Smooth muscle cell (in vitro differentiated cells): ENCODE measurements around the gene EIF5AL1. TPM values are rescaled to one million over a fixed set of nuclear protein-coding genes. Genes with fewer than 3 reads are reported as not detected.
"Not testable (repeated sequence)": the region's sequence is repeated elsewhere in the genome, so short reads cannot be mapped to it uniquely, and the experiment has no call there.

ENCODE experiments used
- DNase-seq: peaks from one replicate; lab custom pipeline; 2025; ENCODE audit not compliant: unreplicated experiment; lab: John Stamatoyannopoulos, UW
- H2AFZ ChIP-seq: fragments of 200-600 bp; sonication (generic); 2 replicates; pipeline ENCODE4 v1.6.0; 2016; ENCODE audit warnings: antibody characterized with exemption, low read depth, mild to moderate bottlenecking
- H3F3A ChIP-seq: fragments of 200-600 bp; sonication (generic); 2 replicates; pipeline ENCODE4 v1.6.0; 2017; ENCODE audit warnings: antibody characterized with exemption, low read depth
- H3K27ac ChIP-seq: fragments of 200-600 bp; sonication (generic); 2 replicates; pipeline ENCODE4 v1.5.1; 2016; ENCODE audit warnings: low read depth, mild to moderate bottlenecking
- H3K27me3 ChIP-seq: fragments of 200-600 bp; sonication (generic); 2 replicates; pipeline ENCODE4 v1.6.1; 2016; ENCODE audit warnings: low read depth, mild to moderate bottlenecking
- H3K36me3 ChIP-seq: fragments of 200-600 bp; sonication (generic); 2 replicates; pipeline ENCODE4 v1.5.1; 2016; ENCODE audit warnings: low read depth
- H3K4me1 ChIP-seq: fragments of 200-600 bp; sonication (generic); 2 replicates; pipeline ENCODE4 v1.5.1; 2016; ENCODE audit warnings: low read depth
- H3K4me2 ChIP-seq: fragments of 200-600 bp; sonication (generic); 2 replicates; pipeline ENCODE4 v1.6.0; 2016; ENCODE audit warnings: mild to moderate bottlenecking
- H3K4me3 ChIP-seq: fragments of 200-600 bp; sonication (generic); 2 replicates; pipeline ENCODE4 v1.5.1; 2016; ENCODE audit warnings: mild to moderate bottlenecking
- H3K79me2 ChIP-seq: fragments of 200-600 bp; sonication (generic); 2 replicates; pipeline ENCODE4 v1.6.0; 2016; ENCODE audit warnings: low read depth, mild to moderate bottlenecking
- H3K9ac ChIP-seq: fragments of 200-600 bp; sonication (generic); 2 replicates; pipeline ENCODE4 v1.6.0; 2016; ENCODE audit warnings: low read depth
- H3K9me3 ChIP-seq: fragments of 200-600 bp; sonication (generic); replicated peaks from 2 replicates; pipeline ENCODE4 v1.5.1; 2016; ENCODE audit warnings: low read depth
- H4K20me1 ChIP-seq: fragments of 200-600 bp; sonication (generic); 2 replicates; pipeline ENCODE4 v1.6.0; 2016; ENCODE audit warnings: low read depth
- WGBS: methylation state at CpG from one replicate; pipeline ENCODE4 v1.1.7; 2016; ENCODE audit warnings: low lambda C conversion rate; 5-methylcytosine and 5-hydroxymethylcytosine counted together
- polyA plus RNA-seq: library from polyadenylated mRNA; unstranded; fragments of >200 nt; fragmentation: Nextera tagmentation; extraction: Ambion mirVana; gene quantifications from 2 replicates; pipeline ENCODE4 v1.2.1, GENCODE V29; 2016
- total RNA-seq: library from RNA; depleted of rRNA; stranded (reverse); fragments of >200 nt; gene quantifications from 2 replicates; pipeline ENCODE4 v1.2.3, GENCODE V29; 2014
- TF ChIP-seq, protein P1 (sequence below): fragments of 200-600 bp; sonication (generic); IDR thresholded peaks from 2 replicates; pipeline ENCODE4 v1.5.1; 2017; ENCODE audit warnings: borderline replicate concordance, mild to moderate bottlenecking, antibody characterized with exemption; ENCODE audit not compliant: insufficient read depth, poor library complexity, severe bottlenecking

Gene EIF5AL1
- total and polyA plus RNA-seq, 2 experiments from 2014 or later, result 0.49 to 1.6 TPM

DNA sequence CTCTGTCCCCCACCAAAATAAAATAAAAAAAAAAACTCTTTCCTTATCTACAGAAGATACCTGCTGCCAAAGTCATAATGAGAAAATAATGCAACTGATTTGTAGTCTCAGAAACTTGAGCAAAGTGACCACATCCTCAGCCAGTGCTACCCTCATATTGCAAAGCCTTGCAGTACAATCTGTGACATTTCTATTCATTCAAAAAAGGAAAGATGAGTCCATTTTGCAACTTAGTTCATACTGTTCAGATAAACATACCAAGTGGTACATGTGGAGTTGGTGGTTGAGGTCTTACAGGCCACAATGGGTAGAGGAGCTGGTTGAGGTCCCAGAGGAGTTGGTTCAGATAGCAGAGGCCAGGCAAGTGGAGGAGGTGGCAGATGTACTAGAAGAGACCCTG, 6.5 kb upstream of the EIF5AL1 start:
- no peak overlapping the region for H3K4me3 ChIP-seq

GRCh38 chr10:79507440-79508167, 4.7 kb upstream of the EIF5AL1 start:
- WGBS, result 88% methylated on average over 9 of the region's 9 CpGs
- H3K4me1 ChIP-seq, result no peaks in the 10 kb centered on the region
- peaks cover 8% of the 10 kb centered on the region for H3K27me3 ChIP-seq
- H3F3A ChIP-seq, result no peaks in the 10 kb centered on the region
- TF ChIP-seq, protein P1, sequence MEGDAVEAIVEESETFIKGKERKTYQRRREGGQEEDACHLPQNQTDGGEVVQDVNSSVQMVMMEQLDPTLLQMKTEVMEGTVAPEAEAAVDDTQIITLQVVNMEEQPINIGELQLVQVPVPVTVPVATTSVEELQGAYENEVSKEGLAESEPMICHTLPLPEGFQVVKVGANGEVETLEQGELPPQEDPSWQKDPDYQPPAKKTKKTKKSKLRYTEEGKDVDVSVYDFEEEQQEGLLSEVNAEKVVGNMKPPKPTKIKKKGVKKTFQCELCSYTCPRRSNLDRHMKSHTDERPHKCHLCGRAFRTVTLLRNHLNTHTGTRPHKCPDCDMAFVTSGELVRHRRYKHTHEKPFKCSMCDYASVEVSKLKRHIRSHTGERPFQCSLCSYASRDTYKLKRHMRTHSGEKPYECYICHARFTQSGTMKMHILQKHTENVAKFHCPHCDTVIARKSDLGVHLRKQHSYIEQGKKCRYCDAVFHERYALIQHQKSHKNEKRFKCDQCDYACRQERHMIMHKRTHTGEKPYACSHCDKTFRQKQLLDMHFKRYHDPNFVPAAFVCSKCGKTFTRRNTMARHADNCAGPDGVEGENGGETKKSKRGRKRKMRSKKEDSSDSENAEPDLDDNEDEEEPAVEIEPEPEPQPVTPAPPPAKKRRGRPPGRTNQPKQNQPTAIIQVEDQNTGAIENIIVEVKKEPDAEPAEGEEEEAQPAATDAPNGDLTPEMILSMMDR, result no peak
- H3K9me3 ChIP-seq, result no peaks in the 10 kb centered on the region
- no peak overlapping the region for H3K4me3 ChIP-seq
- H3K4me2 ChIP-seq, result no peak overlapping the region
- no peaks in the 10 kb centered on the region for H3K36me3 ChIP-seq
- no peak overlapping the region for H3K9ac ChIP-seq
- no peaks in the 10 kb centered on the region for H3K79me2 ChIP-seq
- no peak for DNase-seq
- H3K27ac ChIP-seq, result no peak overlapping the region
- H4K20me1 ChIP-seq, result no peaks in the 10 kb centered on the region
- H2AFZ ChIP-seq, result no peak overlapping the region

More for the DNA sequence above, 6.5 kb upstream of the EIF5AL1 start:
- Histone ChIP-seq H3K9ac (no peak overlapping the region), H3K36me3 (no peaks in the 10 kb centered on the region), H3F3A (no peaks in the 10 kb centered on the region), H3K4me2 (no peak overlapping the region), H3K9me3 (no peaks in the 10 kb centered on the region), H2AFZ (no peak overlapping the region), H4K20me1 (no peaks in the 10 kb centered on the region), H3K4me1 (no peaks in the 10 kb centered on the region), H3K27me3 (peaks cover 8% of the 10 kb centered on the region), H3K27ac (no peak overlapping the region), H3K79me2 (no peaks in the 10 kb centered on the region)
- TF ChIP-seq, protein P1, result no peak
- DNase-seq, result no peak

GRCh38 chr10:79508245-79508644, 4.1 kb upstream of the EIF5AL1 start:
- H3K36me3 ChIP-seq, DNase-seq, H3K4me2 ChIP-seq, H2AFZ ChIP-seq, H3F3A ChIP-seq, H3K27ac ChIP-seq, H3K9me3 ChIP-seq, H3K79me2 ChIP-seq, H3K9ac ChIP-seq, H3K4me1 ChIP-seq, H3K4me3 ChIP-seq, H4K20me1 ChIP-seq, H3K27me3 ChIP-seq: not testable (repeated sequence)
- WGBS, result 53% methylated on average over 4 of the region's 4 CpGs

- H4K20me1 ChIP-seq, H3F3A ChIP-seq, H3K4me2 ChIP-seq, H3K9ac ChIP-seq, H2AFZ ChIP-seq, DNase-seq, H3K9me3 ChIP-seq, H3K27ac ChIP-seq, H3K79me2 ChIP-seq, H3K4me1 ChIP-seq, H3K27me3 ChIP-seq, H3K4me3 ChIP-seq, H3K36me3 ChIP-seq: not testable (repeated sequence)
- WGBS, result 94% methylated on average over 2 of the region's 3 CpGs
Observed at GRCh38 chr10:79509306-79509933, 2.9 kb upstream of the EIF5AL1 start.

- H4K20me1 ChIP-seq, H3K9me3 ChIP-seq, H3K79me2 ChIP-seq, H3K4me3 ChIP-seq, H3K27me3 ChIP-seq, H3K27ac ChIP-seq, H3F3A ChIP-seq, H3K4me1 ChIP-seq, H3K4me2 ChIP-seq, H3K36me3 ChIP-seq, H3K9ac ChIP-seq, H2AFZ ChIP-seq, DNase-seq: not testable (repeated sequence)
- WGBS, result 100% methylated on average over 2 of the region's 5 CpGs
Observed at GRCh38 chr10:79509934-79510508, 2.3 kb upstream of the EIF5AL1 start.

GRCh38 chr10:79516532-79517205, 4.3 kb downstream of the EIF5AL1 start:
- not testable (repeated sequence) for H3K4me3 ChIP-seq, H3K36me3 ChIP-seq, DNase-seq, H3K4me1 ChIP-seq, H3K27me3 ChIP-seq, H4K20me1 ChIP-seq, H3F3A ChIP-seq, H3K9ac ChIP-seq, H3K79me2 ChIP-seq, H3K9me3 ChIP-seq, H2AFZ ChIP-seq, H3K27ac ChIP-seq, H3K4me2 ChIP-seq
- 87% methylated on average over 5 of the region's 7 CpGs for WGBS
